GM10248 (cell line): ENCODE measurements around the gene RUNX2.

Experiments used
- CTCF ChIA-PET: fragments of 300-600 bp; sonication (Branson Sonifier 250); formaldehyde crosslinking; extraction: SDS; loops from one replicate; lab custom pipeline; 2021; ENCODE audit warnings: antibody characterized with exemption; lab: Yijun Ruan, JAX
- POLR2A ChIA-PET: fragments of 350-650 bp; sonication (Branson Sonifier 250); formaldehyde crosslinking; extraction: SDS; loops from one replicate; lab custom pipeline; 2020; ENCODE audit warnings: antibody characterized with exemption; lab: Yijun Ruan, JAX
- DNase-seq: peaks from one replicate; pipeline ENCODE4 v3.0.0; 2012; ENCODE audit errors: extremely low spot score
- TF ChIP-seq, protein P1 (sequence below): IDR thresholded peaks from 2 replicates; pipeline ENCODE4 v1.5.1; 2012; ENCODE audit warnings: mild to moderate bottlenecking, low read depth; ENCODE audit errors: extremely low read depth, missing control alignments, control extremely low read depth

The RUNX2 gene

GRCh38 chr6:45630314-45630713, 302.2 kb downstream of the RUNX2 start:
- ChIA-PET CTCF (interaction anchor here (1.0 to 1.5 kb wide), 2 partner anchors 9 to 17 kb away, joined by 3 to 4 read pairs; no protein-coding TSS in a partner anchor), POLR2A (no interaction called here)
- DNase-seq, result no peak
- TF ChIP-seq, protein P1, sequence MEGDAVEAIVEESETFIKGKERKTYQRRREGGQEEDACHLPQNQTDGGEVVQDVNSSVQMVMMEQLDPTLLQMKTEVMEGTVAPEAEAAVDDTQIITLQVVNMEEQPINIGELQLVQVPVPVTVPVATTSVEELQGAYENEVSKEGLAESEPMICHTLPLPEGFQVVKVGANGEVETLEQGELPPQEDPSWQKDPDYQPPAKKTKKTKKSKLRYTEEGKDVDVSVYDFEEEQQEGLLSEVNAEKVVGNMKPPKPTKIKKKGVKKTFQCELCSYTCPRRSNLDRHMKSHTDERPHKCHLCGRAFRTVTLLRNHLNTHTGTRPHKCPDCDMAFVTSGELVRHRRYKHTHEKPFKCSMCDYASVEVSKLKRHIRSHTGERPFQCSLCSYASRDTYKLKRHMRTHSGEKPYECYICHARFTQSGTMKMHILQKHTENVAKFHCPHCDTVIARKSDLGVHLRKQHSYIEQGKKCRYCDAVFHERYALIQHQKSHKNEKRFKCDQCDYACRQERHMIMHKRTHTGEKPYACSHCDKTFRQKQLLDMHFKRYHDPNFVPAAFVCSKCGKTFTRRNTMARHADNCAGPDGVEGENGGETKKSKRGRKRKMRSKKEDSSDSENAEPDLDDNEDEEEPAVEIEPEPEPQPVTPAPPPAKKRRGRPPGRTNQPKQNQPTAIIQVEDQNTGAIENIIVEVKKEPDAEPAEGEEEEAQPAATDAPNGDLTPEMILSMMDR, result no peak

GRCh38 chr6:45630801-45631200, 302.7 kb downstream of the RUNX2 start:
- TF ChIP-seq, protein P1, result no peak
- DNase-seq, result no peak
- CTCF ChIA-PET, result interaction anchor here (1.0 to 1.5 kb wide), 2 partner anchors 10 to 17 kb away, joined by 3 to 4 read pairs; no protein-coding TSS in a partner anchor
- POLR2A ChIA-PET, result no interaction called here

DNA sequence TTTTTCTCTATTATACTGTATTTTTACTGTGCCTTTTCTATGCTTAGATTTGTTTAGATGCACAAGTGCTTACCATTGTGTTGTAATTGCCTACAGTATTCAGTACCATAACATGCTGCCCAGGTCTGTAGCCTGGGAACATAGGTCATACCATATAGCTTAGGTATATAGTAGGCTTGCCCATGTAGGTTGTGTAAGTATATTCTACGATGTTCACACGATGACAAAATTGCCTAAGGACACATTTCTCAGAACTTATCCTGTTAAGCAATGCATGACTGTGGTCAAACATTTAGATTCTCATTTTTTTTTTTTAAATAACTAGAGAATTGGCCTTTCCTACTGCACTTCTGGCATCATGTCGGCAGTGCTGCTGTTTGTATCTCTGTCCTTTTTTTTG, 303.3 kb downstream of the RUNX2 start:
- TF ChIP-seq, protein P1, result no peak
- POLR2A ChIA-PET, result no interaction called here
- DNase-seq, result no peak
- CTCF ChIA-PET, result interaction anchor here (1.5 kb wide), 1 partner anchor 16 kb away, joined by 4 read pairs; no protein-coding TSS in a partner anchor

DNA sequence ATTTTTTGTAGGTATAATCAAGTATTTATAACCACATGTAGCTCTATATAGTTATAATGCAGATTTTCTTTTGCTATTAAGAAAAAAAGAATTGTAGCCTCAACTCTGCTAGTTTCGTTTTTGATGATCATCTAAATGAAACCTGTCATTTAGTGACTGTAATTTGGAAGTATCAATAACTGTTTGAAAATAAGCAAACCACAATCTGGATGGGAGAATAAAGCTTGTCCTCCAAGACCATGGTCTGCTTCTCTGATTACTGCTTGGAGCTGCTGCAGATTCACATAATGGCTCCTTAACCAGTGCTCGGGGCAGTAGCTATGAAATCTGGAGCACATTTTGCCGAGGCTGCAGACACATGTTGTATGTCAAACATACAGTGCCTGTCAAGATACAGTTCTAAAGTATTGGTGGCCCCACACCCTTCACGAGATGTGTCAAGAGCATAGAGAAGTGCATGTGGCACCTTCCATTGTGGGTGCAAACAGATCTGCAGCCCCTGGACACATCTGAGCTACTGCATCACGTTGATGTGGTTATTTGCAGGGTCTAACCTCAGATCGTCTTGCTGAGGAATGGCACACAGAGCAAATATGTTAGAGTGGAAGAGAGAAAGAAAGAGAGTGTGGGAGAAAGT, 305.3 kb downstream of the RUNX2 start:
- no peak for DNase-seq
- CTCF ChIA-PET, result interaction anchor here (1.0 to 1.1 kb wide), 3 partner anchors 8 to 120 kb away, joined by 3 read pairs; no protein-coding TSS in a partner anchor
- TF ChIP-seq, protein P1, result no peak
- POLR2A ChIA-PET, result no interaction called here

- ChIA-PET CTCF (interaction anchor here (1.1 to 1.3 kb wide), 2 partner anchors 9 to 15 kb away, joined by 3 to 4 read pairs; no protein-coding TSS in a partner anchor), POLR2A (no interaction called here)
- no peak for DNase-seq
- TF ChIP-seq, protein P1, result no peak
Observed at GRCh38 chr6:45634231-45634630, 306.1 kb downstream of the RUNX2 start.

GRCh38 chr6:45635284-45635867, 307.2 kb downstream of the RUNX2 start:
- DNase-seq, result no peak
- ChIA-PET POLR2A (no interaction called here), CTCF (interaction anchor here (1.3 to 1.4 kb wide), 3 partner anchors 8 to 24 kb away, joined by 3 to 4 read pairs (median 3); no protein-coding TSS in a partner anchor)
- TF ChIP-seq, protein P1, result no peak
